NCI-H1694 (cell line): ENCODE results near the gene HILPDA.
"Not testable (repeated sequence)": the region's sequence is repeated elsewhere in the genome, so short reads cannot be mapped to it uniquely, and the experiment has no call there.

Experiments
- DNase-seq: peaks from one replicate; lab custom pipeline; 2025; lab: John Stamatoyannopoulos, UW

HILPDA gene

DNA sequence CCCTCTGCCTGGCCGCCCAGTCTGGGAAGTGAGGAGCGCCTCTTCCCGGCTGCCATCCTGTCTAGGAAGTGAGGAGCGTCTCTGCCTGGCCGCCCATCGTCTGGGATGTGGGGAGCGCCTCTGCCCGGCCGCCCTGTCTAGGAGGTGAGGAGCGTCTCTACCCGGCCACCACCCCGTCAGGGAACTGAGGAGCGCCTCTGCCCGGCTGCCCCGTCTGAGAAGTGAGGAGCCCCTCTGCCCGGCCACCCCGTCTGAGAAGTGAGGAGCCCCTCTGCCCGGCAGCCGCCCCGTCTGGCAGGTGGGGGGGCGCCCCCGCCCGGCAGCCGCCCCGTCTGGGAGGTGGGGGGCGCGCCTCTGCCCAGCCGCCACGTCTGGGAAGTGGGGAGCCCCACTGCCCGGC is 7.7 kb downstream of the HILPDA start:
- DNase-seq, result not testable (repeated sequence)

DNA sequence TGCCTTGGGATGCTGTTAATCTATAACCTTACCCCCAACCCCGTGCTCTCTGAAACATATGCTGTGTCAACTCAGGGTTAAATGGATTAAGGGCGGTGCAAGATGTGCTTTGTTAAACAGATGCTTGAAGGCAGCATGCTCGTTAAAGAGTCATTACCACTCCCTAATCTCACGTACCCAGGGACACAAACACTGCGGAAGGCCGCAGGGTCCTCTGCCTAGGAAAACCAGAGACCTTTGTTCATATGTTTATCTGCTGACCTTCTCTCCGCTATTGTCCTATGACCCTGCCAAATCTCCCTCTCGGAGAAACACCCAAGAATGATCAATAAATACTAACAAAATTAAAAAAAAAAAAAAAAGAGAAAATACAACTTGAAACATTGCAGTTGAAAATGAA is 8.3 kb downstream of the HILPDA start:
- DNase-seq, result not testable (repeated sequence)

DNA sequence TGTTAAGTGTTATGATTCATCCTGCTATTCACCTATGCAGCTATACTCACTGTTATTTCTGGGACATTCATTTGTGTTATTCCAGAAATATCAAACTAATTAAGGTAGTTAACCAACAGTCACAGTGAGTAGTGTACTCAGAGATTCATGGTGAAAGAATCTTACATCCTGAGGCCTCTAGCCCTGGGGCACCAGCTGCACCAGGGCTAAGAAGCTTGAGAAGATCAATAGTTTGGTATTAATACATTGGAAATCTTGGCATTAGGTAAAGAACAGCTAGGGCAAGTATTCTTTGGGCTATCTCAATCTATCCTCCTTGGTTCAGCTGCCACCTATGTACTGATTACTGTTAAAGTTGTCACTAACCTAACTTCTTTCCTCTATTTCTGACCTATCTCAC is 11.2 kb downstream of the HILPDA start:
- not testable (repeated sequence) for DNase-seq

DNA sequence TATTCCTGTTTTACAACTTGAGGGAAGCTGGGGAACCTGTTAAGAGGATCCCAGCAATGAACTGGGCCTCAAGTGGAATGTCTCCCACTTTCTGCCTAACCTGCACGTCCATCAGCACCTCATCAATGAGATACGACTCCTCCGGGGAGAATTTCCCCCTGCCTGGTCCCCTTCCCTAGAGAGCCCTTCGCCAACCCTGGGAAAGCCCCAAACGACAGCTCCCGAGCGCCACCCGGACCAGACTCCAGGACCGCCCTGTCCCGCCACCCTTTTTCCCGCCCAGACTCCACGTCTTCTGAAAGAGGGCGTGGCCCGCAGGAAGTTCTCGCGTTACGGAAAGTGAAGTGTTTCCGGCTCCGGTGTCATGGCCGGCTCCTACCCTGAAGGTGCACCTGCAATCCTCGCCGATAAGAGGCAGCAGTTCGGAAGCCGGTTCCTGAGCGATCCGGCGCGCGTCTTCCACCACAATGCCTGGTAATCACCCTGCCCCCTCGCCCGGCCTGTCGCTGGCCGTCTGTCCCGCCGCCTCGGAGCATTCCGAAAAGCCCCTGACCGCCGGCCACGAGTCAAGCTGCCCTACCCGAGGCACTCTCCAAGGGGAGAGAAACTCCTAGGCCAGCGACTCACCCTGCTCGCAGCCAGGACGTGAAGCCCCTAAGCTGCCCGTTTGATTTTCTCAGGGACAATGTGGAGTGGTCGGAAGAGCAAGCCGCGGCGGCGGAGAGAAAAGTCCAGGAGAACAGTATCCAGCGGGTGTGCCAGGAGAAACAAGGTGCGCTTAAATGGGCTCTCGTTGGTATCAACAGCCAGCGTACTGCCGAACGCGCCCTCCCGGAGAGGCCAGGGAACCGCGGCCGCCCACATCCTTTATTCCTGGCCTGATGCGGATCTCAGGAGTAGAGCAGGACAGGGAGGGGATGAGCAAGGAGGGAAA is 21.0 kb downstream of the HILPDA start, which contains the start of gene METTL2B:
TSS of gene METTL2B (plus strand) at position 347 of the 934 bp plus-strand sequence. CDS start at position 365, 18 bp downstream.
- peak; percentile 94 for DNase-seq

DNA sequence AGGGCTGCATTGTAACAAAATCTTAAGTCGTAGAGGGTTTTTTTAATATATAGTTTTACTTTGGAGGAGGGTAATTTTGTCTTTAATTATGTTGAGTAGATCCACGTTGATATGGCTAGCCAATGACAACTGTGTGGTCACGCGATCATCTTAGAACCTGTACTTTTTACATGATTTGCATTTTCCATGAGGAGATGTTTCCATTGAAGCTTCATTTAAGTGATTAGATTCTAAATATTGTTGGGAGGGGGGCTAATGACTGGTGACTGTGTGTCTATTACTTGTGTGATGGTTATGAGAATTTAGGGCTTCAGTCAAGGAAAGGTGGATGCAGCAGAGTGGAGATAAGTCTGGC is 21.6 kb downstream of the HILPDA start:
- not testable (repeated sequence) for DNase-seq

DNA sequence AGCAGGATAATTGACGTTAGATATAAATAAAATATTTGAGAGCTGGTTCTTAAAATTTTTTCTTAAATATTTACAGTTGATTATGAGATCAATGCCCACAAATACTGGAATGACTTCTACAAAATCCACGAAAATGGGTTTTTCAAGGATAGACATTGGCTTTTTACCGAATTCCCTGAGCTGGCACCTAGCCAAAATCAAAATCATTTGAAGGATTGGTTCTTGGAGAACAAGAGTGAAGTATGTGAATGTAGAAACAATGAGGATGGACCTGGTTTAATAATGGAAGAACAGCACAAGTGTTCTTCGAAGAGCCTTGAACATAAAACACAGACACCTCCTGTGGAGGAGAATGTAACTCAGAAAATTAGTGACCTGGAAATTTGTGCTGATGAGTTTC is 23.4 kb downstream of the HILPDA start:
- not testable (repeated sequence) for DNase-seq

DNA sequence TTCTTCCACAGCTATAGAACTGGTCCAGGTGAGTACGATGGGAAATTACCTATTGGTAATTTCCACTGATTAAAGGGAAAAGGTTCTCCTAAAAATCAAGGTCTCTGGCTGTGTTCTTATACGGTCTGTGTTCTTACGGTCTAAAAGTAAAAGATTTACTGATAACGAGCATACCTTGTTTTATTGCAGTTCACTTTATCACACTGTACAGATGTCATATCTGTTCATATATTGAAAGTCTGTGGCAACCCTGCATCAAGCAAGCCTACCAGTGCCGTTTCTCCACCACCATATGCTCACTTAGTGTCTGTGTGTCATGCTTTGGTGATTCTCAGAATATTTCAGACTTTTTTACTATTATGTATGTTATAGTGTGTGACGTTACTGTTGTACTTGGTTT is 32.5 kb downstream of the HILPDA start:
- DNase-seq, result not testable (repeated sequence)

DNA sequence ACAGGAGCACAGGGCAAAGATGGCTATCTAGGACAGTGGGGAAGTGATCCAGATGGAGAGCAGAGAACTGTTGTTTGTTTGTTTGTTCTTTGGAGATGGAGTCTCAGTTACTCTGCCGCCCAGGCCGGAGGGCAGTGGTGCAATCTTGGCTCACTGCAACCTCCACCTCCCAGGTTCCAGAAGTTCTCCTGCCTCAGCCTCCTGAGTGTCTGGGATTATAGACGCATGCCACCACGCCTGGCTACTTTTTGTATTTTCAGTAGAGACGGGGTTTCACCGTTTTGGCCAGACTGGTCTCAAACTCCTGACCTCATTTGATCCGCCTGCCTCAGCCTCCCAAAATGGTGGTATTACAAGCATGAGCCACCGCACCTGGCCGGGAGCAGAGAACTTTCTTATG is 41.7 kb downstream of the HILPDA start:
- DNase-seq, result no peak

DNA sequence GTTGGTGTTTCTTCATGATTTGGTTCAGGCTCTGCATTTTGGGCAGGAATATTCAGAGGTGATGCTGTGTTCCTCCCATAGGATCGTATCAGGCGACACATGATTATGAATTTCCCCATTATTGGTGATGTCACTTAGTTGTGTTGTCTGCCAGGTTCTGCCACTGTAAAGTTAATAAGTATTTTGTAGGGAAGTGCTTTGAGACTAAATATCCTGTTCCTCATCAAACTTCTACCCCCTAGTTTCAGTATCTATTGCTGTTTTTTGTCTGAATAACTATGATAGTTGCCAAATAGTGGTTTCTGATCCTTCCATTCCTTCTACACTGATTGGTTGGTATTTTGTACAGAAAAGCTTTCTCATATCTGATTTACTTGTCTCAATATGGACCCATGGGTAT is 49.7 kb downstream of the HILPDA start:
- not testable (repeated sequence) for DNase-seq

DNA sequence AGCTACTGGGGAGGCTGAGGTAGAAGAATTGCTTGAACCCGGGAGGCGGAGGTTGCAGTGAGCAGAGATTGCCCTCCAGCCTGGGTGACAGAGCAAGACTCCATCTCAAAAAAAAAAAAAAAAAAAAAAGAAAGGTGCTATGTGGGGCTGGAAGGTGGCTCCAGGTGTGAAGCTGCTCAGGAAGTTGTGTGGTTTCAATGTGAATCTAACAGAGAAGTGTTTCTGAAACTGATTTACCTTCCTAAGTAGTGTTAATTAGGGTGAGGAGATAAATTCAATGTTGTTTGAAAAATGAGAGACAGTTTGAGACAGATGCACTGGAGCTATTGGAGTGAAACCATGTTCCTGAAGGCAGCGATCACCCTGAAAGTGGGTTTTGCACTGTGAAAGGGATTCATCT is 51.1 kb downstream of the HILPDA start:
- DNase-seq, result not testable (repeated sequence)

DNA sequence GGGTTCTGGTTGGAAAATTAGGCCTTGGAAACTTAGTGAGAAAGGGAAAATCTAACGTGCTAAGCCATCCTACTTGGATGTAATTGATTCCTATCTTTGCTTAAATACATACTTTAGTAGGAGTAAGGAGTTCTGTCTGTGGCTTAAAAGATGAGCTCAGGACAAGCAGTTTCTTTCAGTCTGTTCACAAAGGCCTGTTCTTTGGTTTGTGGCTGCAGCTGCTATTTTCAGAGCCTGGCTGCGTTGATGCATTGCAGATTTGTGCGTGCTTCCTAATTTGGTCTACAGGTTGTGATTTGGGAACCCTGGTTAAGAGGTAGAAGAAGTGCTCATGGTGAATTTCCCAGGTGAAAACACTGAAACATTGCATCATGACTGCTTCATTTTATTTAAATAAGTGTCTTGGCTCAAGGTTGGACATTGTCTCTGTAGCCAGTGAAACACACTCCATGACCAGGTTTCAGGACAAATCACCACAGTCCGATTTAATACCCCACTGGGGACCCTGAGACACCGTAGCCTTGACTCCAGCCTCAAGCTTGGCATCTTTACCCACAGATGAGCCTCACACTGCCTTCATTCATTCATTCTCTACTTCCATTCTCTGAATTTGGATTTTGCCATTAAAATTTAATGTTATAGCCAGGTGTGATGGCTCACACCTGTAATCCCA is 51.8 kb downstream of the HILPDA start:
- DNase-seq, result not testable (repeated sequence)
